PC-9 (cell line): ENCODE data around the gene ASTN2. TPM values are rescaled to one million over a fixed set of nuclear protein-coding genes. Genes with fewer than 3 reads are reported as not detected.

Experiments used
- BruUV-seq: library from RNA; stranded (reverse); fragments of 400-500 nt; replicated peaks from 2 replicates; lab custom pipeline; 2021; lab: Mats Ljungman, UMichigan
- CTCF ChIA-PET: fragments of 300-600 bp; sonication (Branson Sonifier 250); formaldehyde crosslinking; loops from one replicate; lab custom pipeline; 2022; ENCODE audit warnings: antibody characterized with exemption; lab: Charles Lee
- POLR2A ChIA-PET: fragments of 300-600 bp; sonication (Branson Sonifier 250); formaldehyde crosslinking; loops from one replicate; lab custom pipeline; 2022; ENCODE audit warnings: antibody characterized with exemption; ENCODE audit not compliant: unreplicated experiment; lab: Charles Lee
- DNase-seq, 2 experiments: peaks; one replicate each; pipeline versions ENCODE4 v3.0.0 to v3.0.0-alpha.2; 2015 to 2022; ENCODE audit warnings: mixed read lengths in 1 of 2
- H2AFZ ChIP-seq: fragments of 200-600 bp; sonication (generic); 2 replicates; pipeline ENCODE4 v1.8.1; 2017; ENCODE audit warnings: antibody characterized with exemption
- H3F3A ChIP-seq: fragments of 200-600 bp; sonication (generic); 2 replicates; pipeline ENCODE4 v1.8.1; 2017; ENCODE audit warnings: antibody characterized with exemption, mild to moderate bottlenecking, low read depth; ENCODE audit not compliant: insufficient read depth
- H3K27ac ChIP-seq: fragments of 200-600 bp; sonication (generic); 2 replicates; pipeline ENCODE4 v1.6.1; 2016; ENCODE audit warnings: mixed run types
- H3K27me3 ChIP-seq: fragments of 200-600 bp; sonication (generic); 2 replicates; pipeline ENCODE4 v1.6.1; 2016; ENCODE audit warnings: low read depth, mixed run types; ENCODE audit not compliant: insufficient read depth
- H3K36me3 ChIP-seq: fragments of 200-600 bp; sonication (generic); 2 replicates; pipeline ENCODE4 v1.6.1; 2016; ENCODE audit warnings: low read depth, mixed run types
- H3K4me1 ChIP-seq: fragments of 200-600 bp; sonication (generic); replicated peaks from 2 replicates; pipeline ENCODE4 v1.6.1; 2016; ENCODE audit warnings: mixed run types; ENCODE audit not compliant: insufficient read depth
- H3K4me2 ChIP-seq: fragments of 200-600 bp; sonication (generic); 2 replicates; pipeline ENCODE4 v1.6.1; 2017; ENCODE audit warnings: mixed run types
- H3K4me3 ChIP-seq: fragments of 200-600 bp; sonication (generic); 2 replicates; pipeline ENCODE4 v1.6.1; 2016; ENCODE audit warnings: mixed run types
- H3K79me2 ChIP-seq: fragments of 200-600 bp; sonication (generic); 2 replicates; pipeline ENCODE4 v1.6.1; 2017; ENCODE audit warnings: low read depth, mixed run types
- H3K9me2 ChIP-seq: fragments of 200-600 bp; sonication (generic); 2 replicates; pipeline ENCODE4 v1.8.1; 2017; ENCODE audit warnings: mild to moderate bottlenecking; ENCODE audit not compliant: insufficient read depth
- H3K9me3 ChIP-seq: fragments of 200-600 bp; sonication (generic); 2 replicates; pipeline ENCODE4 v1.8.1; 2016; ENCODE audit warnings: low read depth; ENCODE audit not compliant: insufficient read depth
- H4K20me1 ChIP-seq: fragments of 200-600 bp; sonication (generic); 2 replicates; pipeline ENCODE4 v1.8.1; 2017; ENCODE audit not compliant: insufficient read depth
- CTCF ChIP-seq: fragments of 200-600 bp; sonication (generic); conservative IDR thresholded peaks from 2 replicates; pipeline ENCODE4 v1.6.1; 2017; ENCODE audit warnings: mixed run types, antibody characterized with exemption, mild to moderate bottlenecking, moderate library complexity
- EZH2 ChIP-seq: fragments of 200-600 bp; sonication (generic); IDR thresholded peaks from 2 replicates; pipeline ENCODE4 v1.8.0; 2017; ENCODE audit warnings: antibody characterized with exemption, low read depth
- intact Hi-C: fragments of 100-400 bp; cut with micrococcal nuclease; formaldehyde crosslinking; loops from one replicate; pipeline ENCODE4 v1.10.0; 2022; ENCODE audit not compliant: unreplicated experiment
- total RNA-seq: library from RNA; stranded (reverse); gene quantifications from 2 replicates; pipeline ENCODE4 v1.2.3, GENCODE V29; 2021

Gene ASTN2
- total RNA-seq, 1 experiment from 2014 or later: 6.2 TPM

DNA sequence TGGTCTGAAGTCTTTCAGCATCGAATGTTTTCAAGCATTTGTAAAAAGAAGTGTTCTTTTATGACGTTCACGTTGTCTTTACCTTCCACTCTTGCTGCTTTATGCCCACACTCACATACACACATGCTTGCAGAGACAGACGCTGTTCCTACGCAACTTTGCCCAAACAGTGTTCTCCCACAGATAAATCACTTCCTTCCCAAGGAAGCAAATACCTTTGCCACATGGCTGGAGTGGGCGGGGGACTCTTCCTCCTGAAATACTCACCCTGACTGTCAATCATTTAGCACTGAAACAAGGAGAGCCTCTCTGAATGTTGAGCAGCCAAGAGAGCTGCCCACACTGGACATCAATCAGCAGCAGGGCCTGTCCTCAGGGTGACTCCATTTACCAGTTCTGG, 22.4 kb upstream of the ASTN2 start:
- Histone ChIP-seq H3K4me1 (no peaks in the 10 kb centered on the region), H2AFZ (no peak overlapping the region), H3K27me3 (no peaks in the 10 kb centered on the region), H3K27ac (no peak overlapping the region), H3F3A (no peaks in the 10 kb centered on the region), H3K79me2 (no peaks in the 10 kb centered on the region), H3K4me2 (no peak overlapping the region), H3K9me2 (no peaks in the 10 kb centered on the region), H4K20me1 (no peaks in the 10 kb centered on the region), H3K4me3 (no peak overlapping the region), H3K36me3 (no peaks in the 10 kb centered on the region), H3K9me3 (no peaks in the 10 kb centered on the region)
- CTCF ChIA-PET: no interaction called here
- intact Hi-C loops: no loop called here
- TF ChIP-seq EZH2: no peak
- TF ChIP-seq CTCF: no peak
- POLR2A ChIA-PET: no interaction called here
- BruUV-seq: no TSS peak
- DNase-seq: no peak

DNA sequence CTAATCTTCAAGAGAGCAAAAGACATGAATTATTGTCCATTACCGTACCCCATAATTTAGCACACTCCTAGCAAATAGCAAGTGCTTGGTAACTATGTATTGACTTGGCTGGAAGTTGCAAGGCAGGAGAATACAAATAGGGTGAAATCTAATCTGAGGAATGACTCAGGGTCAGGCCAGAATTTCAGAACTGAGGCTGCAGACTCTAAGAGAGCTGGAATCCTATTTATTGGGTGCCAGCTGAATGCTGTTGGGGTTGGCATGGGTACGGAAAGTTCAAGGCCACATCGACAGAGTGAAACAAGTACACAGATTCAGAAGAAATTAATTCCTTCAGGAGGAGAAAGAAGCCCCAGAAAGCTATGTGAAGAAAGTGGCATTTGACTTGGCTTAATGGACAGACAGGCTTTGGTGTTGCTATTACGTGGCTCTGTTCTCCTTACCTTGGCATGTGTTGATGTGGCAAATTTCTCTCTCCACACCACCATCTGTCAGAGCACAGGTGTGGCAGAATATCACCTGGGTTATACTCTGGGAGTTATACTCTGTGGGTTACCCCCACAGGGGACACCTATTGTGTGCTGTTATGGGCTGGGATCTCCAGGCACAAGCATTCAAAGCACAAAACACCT, 20.9 kb upstream of the ASTN2 start:
- H3K4me2 ChIP-seq: no peak overlapping the region
- H2AFZ ChIP-seq: no peak overlapping the region
- H3K9me2 ChIP-seq: no peaks in the 10 kb centered on the region
- H3K9me3 ChIP-seq: no peaks in the 10 kb centered on the region
- H4K20me1 ChIP-seq: no peaks in the 10 kb centered on the region
- ChIA-PET POLR2A (no interaction called here), CTCF (no interaction called here)
- no peak overlapping the region for H3K27ac ChIP-seq
- no peaks in the 10 kb centered on the region for H3K27me3 ChIP-seq
- no peak overlapping the region for H3K4me3 ChIP-seq
- H3F3A ChIP-seq: no peaks in the 10 kb centered on the region
- no peaks in the 10 kb centered on the region for H3K79me2 ChIP-seq
- intact Hi-C loops: no loop called here
- TF ChIP-seq EZH2: no peak
- no peak for TF ChIP-seq CTCF
- no TSS peak for BruUV-seq
- no peak for DNase-seq
- H3K36me3 ChIP-seq: no peaks in the 10 kb centered on the region
- H3K4me1 ChIP-seq: no peaks in the 10 kb centered on the region

DNA sequence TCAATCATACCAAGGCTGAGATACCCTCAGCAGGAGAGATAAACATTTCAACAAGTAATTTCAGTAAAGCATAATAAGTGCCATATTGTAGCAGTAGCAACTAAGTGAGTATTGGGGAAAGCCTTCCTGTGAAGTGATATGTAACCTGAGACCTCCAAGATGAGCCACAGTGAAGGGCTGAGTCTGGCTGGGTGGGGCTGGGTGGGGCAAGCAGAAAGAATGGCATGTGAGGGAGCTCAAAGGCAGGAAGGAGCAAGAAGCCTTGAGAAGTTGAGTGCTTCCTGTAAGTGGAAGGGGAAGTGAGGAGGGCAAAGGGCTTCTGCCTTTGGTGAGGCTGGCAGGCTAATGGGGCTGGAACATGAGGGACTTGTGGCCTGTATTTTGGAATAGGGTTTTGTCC, 19.7 kb upstream of the ASTN2 start:
- Histone ChIP-seq H3K4me1 (no peaks in the 10 kb centered on the region), H3K4me2 (no peak overlapping the region), H3K4me3 (no peak overlapping the region), H3K36me3 (no peaks in the 10 kb centered on the region), H4K20me1 (no peaks in the 10 kb centered on the region), H3K27me3 (no peaks in the 10 kb centered on the region), H3F3A (no peaks in the 10 kb centered on the region), H3K9me2 (no peaks in the 10 kb centered on the region), H2AFZ (no peak overlapping the region), H3K9me3 (no peaks in the 10 kb centered on the region), H3K79me2 (no peaks in the 10 kb centered on the region), H3K27ac (no peak overlapping the region)
- no peak for TF ChIP-seq CTCF
- no peak for TF ChIP-seq EZH2
- DNase-seq: no peak
- intact Hi-C loops: no loop called here
- ChIA-PET CTCF (no interaction called here), POLR2A (no interaction called here)
- no TSS peak for BruUV-seq
